K562 (cell line): ENCODE results near the gene TLN1. TPM values are rescaled to one million over a fixed set of nuclear protein-coding genes. Genes with fewer than 3 reads are reported as not detected.

Source experiments
- CEBPG ChIP-seq, 3 experiments: fragments of 200-800 bp in 1 of 3; sonication (Bioruptor generic) in 1 of 3; sonication (generic) in 1 of 3; formaldehyde crosslinking in 1 of 3; IDR thresholded peaks in 2 of 3; conservative IDR thresholded peaks in 1 of 3; 2 replicates each; pipeline versions ENCODE4 v1.6.1 to v1.8.0; 2016 to 2022; ENCODE audit warnings: missing compliant biosample characterization in 2 of 3, missing genetic modification characterization in 2 of 3, mild to moderate bottlenecking in 1 of 3, missing genetic modification reagents in 1 of 3
- CHAMP1 ChIP-seq: fragments of 450-650 bp; IDR thresholded peaks from 2 replicates; pipeline ENCODE4 v1.6.1; 2016; ENCODE audit warnings: mild to moderate bottlenecking
- HNRNPUL1 ChIP-seq: fragments of 200-400 bp; formaldehyde crosslinking; IDR thresholded peaks from 2 replicates; pipeline ENCODE4 v1.6.1; 2017; ENCODE audit warnings: low read length
- JUND ChIP-seq, 2 experiments: IDR thresholded peaks; 2 replicates in 1 of 2; 3 replicates in 1 of 2; pipeline ENCODE4 v1.6.1; 2011; ENCODE audit warnings: borderline replicate concordance in 2 of 2, low read depth in 2 of 2, low read length in 2 of 2, improper control_type of control experiment in 1 of 2, missing biosample characterization in 1 of 2, missing genetic modification characterization in 1 of 2, missing genetic modification reagents in 1 of 2
- PHB2 ChIP-seq: fragments of 450-650 bp; IDR thresholded peaks from 2 replicates; pipeline ENCODE4 v1.6.1; 2017; ENCODE audit warnings: low read depth
- STAT5B ChIP-seq: fragments of 250-450 bp; sonication (Bioruptor Pico); IDR thresholded peaks from 2 replicates; pipeline ENCODE4 v1.8.0; 2021; ENCODE audit warnings: mild to moderate bottlenecking, inconsistent platforms
- ZNF280A ChIP-seq: fragments of 450-650 bp; IDR thresholded peaks from 2 replicates; pipeline ENCODE4 v1.6.1; 2018; ENCODE audit warnings: mild to moderate bottlenecking, low read depth; ENCODE audit not compliant: partially characterized antibody
- ZNF444 ChIP-seq: fragments of 250-450 bp; sonication (Bioruptor Pico); IDR thresholded peaks from 2 replicates; pipeline ENCODE4 v1.4.0; 2020; ENCODE audit warnings: mild to moderate bottlenecking, moderate library complexity
- ZNF778 ChIP-seq: fragments of 450-650 bp; formaldehyde crosslinking; IDR thresholded peaks from 2 replicates; pipeline ENCODE4 v1.4.0; 2020; ENCODE audit warnings: mild to moderate bottlenecking, moderate library complexity
- polyA plus RNA-seq, 8 experiments: library from polyadenylated mRNA; depleted of rRNA in 4 of 8; stranded (reverse) in 5 of 8; unstranded in 3 of 8; fragments of >200 nt; fragmentation: Nextera tagmentation in 2 of 8; fragmentation: Illumina TruSeq in 1 of 8; extraction: Ambion mirVana in 2 of 8; extraction: Trizol in 1 of 8; gene quantifications; 2 replicates each; pipeline versions ENCODE4 v1.2.1 to v1.2.3, GENCODE V29; 2011 to 2014; ENCODE audit warnings: inconsistent platforms in 1 of 8, missing spikeins in 1 of 8
- total RNA-seq, 7 experiments: library from RNA; depleted of rRNA in 6 of 7; stranded (reverse); fragments of >200 nt in 6 of 7; fragmentation: Illumina TruSeq in 2 of 7; extraction: Trizol in 2 of 7; gene quantifications; 2 replicates each; pipeline versions ENCODE4 v1.2.1 to v1.2.3, GENCODE V29; 2011 to 2021; ENCODE audit warnings: low replicate concordance in 1 of 7

Gene TLN1
- total and polyA plus RNA-seq, 9 of the 15 experiments (the other 6 are each of a cell fraction or from before 2014, with no cell fraction given), result 3.6 to 240 (median 54.8) TPM

- no peak for TF ChIP-seq HNRNPUL1
- no peak for TF ChIP-seq ZNF444 (CRISPR knock-in tag)
- no peak for TF ChIP-seq CHAMP1
- no peak for TF ChIP-seq JUND (IDR thresholded peaks at IDR 0.05; ENCODE audit: borderline replicate concordance, low read depth, low read length)
- TF ChIP-seq JUND (tag; IDR thresholded peaks at IDR 0.05; ENCODE audit: borderline replicate concordance, low read depth, low read length), result no peak
- no peak for TF ChIP-seq ZNF778
- no peak for TF ChIP-seq ZNF280A
- TF ChIP-seq PHB2, result no peak
- TF ChIP-seq CEBPG (CRISPR knock-in tag; IDR thresholded peaks at IDR 0.05), result no peak
- TF ChIP-seq CEBPG (tag; conservative IDR thresholded peaks at IDR 0.05 in 1 of 2, IDR thresholded peaks at IDR 0.05 in 1 of 2), result peak; percentile 35; a peak in 1 of 4 replicates
- no peak for TF ChIP-seq STAT5B (CRISPR knock-in tag)
Measured at GRCh38 chr9:35757892-35758275, 25.9 kb upstream of the TLN1 start (continued).
